ENCODE results near the gene MTG2. TPM values are rescaled to one million over a fixed set of nuclear protein-coding genes. Genes with fewer than 3 reads are reported as not detected.

MTG2 gene
- total and polyA plus RNA-seq, 2 of the 13 experiments (the other 11 are each of a cell fraction or from before 2014, with no cell fraction given) = 20.4 to 37.8 TPM

DNA sequence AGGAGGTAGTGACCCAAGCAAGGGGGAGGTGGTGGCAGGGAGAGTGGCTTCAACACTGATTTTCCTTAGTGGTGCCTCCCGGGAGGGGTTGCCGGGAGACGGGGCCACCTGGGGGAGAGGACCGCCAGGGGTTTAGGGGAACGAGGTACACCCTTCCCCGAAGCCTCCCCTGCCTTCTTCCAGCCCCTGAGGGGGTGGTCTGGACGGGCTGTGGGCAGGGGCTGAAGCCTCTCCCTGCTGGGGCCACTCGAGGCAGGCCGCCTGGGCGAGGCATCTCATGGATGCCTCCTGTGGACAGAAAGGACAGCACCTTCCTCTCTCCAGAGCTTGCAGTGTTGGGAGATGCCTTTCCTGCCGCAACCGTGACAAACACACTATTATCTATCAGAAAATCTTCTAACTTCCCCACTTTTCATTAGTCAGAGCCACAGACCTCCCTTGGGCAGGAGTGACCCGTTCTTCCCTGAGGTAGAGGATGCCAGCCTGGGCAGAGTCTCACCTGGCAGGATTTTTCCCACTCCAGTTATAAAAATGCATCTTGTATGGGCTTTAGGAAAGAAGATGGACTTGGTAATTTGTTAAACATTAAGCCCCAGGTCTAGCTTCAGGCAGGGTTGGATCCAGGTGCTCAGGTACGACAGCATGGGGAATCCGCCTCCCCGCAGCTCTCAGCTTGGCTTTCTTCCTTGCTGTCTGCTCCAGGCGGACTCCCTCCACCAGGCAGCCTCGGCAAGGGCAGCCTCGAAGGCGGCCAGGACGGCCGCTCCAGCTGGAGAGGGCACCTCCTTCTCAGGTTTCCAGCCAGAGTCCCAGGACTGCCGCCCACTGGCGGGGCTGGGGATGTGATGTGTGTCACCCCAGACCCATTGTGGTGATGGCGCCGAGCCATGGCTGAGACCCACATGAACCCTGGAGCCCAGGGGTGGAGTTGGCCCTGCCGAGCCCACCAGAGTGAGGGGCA lies 26.2 kb downstream of the MTG2 start (continued):
- TF ChIP-seq ZNF329 (CRISPR knock-in tag; IDR thresholded peaks at IDR 0.05; ENCODE audit: low read depth) (peak; percentile 100), WIZ (CRISPR knock-in tag; IDR thresholded peaks at IDR 0.05) (no peak), HDAC1 (CRISPR knock-in tag; IDR thresholded peaks at IDR 0.05) (no peak), TCF7 (IDR thresholded peaks at IDR 0.05; ENCODE audit: low read depth) (no peak), ZFP41 (CRISPR knock-in tag; IDR thresholded peaks at IDR 0.05; ENCODE audit: borderline replicate concordance) (no peak), ZBTB8A (CRISPR knock-in tag; IDR thresholded peaks at IDR 0.05; ENCODE audit: borderline replicate concordance, low read depth) (no peak), GATAD2A (CRISPR knock-in tag; IDR thresholded peaks at IDR 0.05) (no peak), MLLT10 (CRISPR knock-in tag; IDR thresholded peaks at IDR 0.05) (no peak), ZNF292 (CRISPR knock-in tag; IDR thresholded peaks at IDR 0.05; ENCODE audit: borderline replicate concordance, low read depth) (no peak), ATRX (CRISPR knock-in tag; IDR thresholded peaks at IDR 0.05; ENCODE audit: borderline replicate concordance) (no peak), ZNF775 (CRISPR knock-in tag; IDR thresholded peaks at IDR 0.05; ENCODE audit: borderline replicate concordance) (no peak), ZNF709 (CRISPR knock-in tag; IDR thresholded peaks at IDR 0.05) (no peak), IRF2 (CRISPR knock-in tag; IDR thresholded peaks at IDR 0.05) (peak; percentile 47; the same call in 1 of the 2 replicates), ZNF501 (CRISPR knock-in tag; IDR thresholded peaks at IDR 0.05) (no peak)
- TF ChIP-seq, protein P1, sequence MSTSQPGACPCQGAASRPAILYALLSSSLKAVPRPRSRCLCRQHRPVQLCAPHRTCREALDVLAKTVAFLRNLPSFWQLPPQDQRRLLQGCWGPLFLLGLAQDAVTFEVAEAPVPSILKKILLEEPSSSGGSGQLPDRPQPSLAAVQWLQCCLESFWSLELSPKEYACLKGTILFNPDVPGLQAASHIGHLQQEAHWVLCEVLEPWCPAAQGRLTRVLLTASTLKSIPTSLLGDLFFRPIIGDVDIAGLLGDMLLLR (CRISPR knock-in tag; IDR thresholded peaks at IDR 0.05) = 0 out of 2 replicates have a peak, but pooled peaks have one; percentile 35
- TF ChIP-seq, protein P2, sequence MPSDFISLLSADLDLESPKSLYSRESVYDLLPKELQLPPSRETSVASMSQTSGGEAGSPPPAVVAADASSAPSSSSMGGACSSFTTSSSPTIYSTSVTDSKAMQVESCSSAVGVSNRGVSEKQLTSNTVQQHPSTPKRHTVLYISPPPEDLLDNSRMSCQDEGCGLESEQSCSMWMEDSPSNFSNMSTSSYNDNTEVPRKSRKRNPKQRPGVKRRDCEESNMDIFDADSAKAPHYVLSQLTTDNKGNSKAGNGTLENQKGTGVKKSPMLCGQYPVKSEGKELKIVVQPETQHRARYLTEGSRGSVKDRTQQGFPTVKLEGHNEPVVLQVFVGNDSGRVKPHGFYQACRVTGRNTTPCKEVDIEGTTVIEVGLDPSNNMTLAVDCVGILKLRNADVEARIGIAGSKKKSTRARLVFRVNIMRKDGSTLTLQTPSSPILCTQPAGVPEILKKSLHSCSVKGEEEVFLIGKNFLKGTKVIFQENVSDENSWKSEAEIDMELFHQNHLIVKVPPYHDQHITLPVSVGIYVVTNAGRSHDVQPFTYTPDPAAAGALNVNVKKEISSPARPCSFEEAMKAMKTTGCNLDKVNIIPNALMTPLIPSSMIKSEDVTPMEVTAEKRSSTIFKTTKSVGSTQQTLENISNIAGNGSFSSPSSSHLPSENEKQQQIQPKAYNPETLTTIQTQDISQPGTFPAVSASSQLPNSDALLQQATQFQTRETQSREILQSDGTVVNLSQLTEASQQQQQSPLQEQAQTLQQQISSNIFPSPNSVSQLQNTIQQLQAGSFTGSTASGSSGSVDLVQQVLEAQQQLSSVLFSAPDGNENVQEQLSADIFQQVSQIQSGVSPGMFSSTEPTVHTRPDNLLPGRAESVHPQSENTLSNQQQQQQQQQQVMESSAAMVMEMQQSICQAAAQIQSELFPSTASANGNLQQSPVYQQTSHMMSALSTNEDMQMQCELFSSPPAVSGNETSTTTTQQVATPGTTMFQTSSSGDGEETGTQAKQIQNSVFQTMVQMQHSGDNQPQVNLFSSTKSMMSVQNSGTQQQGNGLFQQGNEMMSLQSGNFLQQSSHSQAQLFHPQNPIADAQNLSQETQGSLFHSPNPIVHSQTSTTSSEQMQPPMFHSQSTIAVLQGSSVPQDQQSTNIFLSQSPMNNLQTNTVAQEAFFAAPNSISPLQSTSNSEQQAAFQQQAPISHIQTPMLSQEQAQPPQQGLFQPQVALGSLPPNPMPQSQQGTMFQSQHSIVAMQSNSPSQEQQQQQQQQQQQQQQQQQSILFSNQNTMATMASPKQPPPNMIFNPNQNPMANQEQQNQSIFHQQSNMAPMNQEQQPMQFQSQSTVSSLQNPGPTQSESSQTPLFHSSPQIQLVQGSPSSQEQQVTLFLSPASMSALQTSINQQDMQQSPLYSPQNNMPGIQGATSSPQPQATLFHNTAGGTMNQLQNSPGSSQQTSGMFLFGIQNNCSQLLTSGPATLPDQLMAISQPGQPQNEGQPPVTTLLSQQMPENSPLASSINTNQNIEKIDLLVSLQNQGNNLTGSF (CRISPR knock-in tag; IDR thresholded peaks at IDR 0.05) = 0 out of 2 replicates have a peak, but pooled peaks have one; percentile 43
- TF ChIP-seq, protein P3, sequence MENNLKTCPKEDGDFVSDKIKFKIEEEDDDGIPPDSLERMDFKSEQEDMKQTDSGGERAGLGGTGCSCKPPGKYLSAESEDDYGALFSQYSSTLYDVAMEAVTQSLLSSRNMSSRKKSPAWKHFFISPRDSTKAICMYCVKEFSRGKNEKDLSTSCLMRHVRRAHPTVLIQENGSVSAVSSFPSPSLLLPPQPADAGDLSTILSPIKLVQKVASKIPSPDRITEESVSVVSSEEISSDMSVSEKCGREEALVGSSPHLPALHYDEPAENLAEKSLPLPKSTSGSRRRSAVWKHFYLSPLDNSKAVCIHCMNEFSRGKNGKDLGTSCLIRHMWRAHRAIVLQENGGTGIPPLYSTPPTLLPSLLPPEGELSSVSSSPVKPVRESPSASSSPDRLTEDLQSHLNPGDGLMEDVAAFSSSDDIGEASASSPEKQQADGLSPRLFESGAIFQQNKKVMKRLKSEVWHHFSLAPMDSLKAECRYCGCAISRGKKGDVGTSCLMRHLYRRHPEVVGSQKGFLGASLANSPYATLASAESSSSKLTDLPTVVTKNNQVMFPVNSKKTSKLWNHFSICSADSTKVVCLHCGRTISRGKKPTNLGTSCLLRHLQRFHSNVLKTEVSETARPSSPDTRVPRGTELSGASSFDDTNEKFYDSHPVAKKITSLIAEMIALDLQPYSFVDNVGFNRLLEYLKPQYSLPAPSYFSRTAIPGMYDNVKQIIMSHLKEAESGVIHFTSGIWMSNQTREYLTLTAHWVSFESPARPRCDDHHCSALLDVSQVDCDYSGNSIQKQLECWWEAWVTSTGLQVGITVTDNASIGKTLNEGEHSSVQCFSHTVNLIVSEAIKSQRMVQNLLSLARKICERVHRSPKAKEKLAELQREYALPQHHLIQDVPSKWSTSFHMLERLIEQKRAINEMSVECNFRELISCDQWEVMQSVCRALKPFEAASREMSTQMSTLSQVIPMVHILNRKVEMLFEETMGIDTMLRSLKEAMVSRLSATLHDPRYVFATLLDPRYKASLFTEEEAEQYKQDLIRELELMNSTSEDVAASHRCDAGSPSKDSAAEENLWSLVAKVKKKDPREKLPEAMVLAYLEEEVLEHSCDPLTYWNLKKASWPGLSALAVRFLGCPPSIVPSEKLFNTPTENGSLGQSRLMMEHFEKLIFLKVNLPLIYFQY (CRISPR knock-in tag; IDR thresholded peaks at IDR 0.05; ENCODE audit: borderline replicate concordance) = no peak
- TF ChIP-seq, protein P4, sequence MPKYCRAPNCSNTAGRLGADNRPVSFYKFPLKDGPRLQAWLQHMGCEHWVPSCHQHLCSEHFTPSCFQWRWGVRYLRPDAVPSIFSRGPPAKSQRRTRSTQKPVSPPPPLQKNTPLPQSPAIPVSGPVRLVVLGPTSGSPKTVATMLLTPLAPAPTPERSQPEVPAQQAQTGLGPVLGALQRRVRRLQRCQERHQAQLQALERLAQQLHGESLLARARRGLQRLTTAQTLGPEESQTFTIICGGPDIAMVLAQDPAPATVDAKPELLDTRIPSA (CRISPR knock-in tag; IDR thresholded peaks at IDR 0.05; ENCODE audit: borderline replicate concordance) = no peak

All from HepG2 (cell line).